ENCODE results near the gene WDR4. TPM values are rescaled to one million over a fixed set of nuclear protein-coding genes. Genes with fewer than 3 reads are reported as not detected.
A peak's percentile ranks its signal among the peaks of the same experiment; 100 is the strongest.
"Not testable (repeated sequence)": the region's sequence is repeated elsewhere in the genome, so short reads cannot be mapped to it uniquely, and the experiment has no call there.

Gene WDR4
- total RNA-seq, 1 experiment from 2014 or later, result 21.8 TPM

GRCh38 chr21:42833859-42834725 lies 45.2 kb downstream of the WDR4 start:
- Histone ChIP-seq H3K27ac (no peak overlapping the region), H3K36me3 (0 out of 2 replicates have a peak, but pooled peaks cover 3% of the 10 kb centered on the region), H3K9me3 (replicated peaks) (no peaks in the 10 kb centered on the region), H3K4me3 (no peak overlapping the region), H3K4me1 (no peaks in the 10 kb centered on the region), H3K27me3 (no peaks in the 10 kb centered on the region)
- no peak for DNase-seq

GRCh38 chr21:42833439-42833815 lies 45.9 kb downstream of the WDR4 start:
- no peak overlapping the region for H3K27ac ChIP-seq

GRCh38 chr21:42832321-42832630 lies 47.1 kb downstream of the WDR4 start:
- not testable (repeated sequence) for H3K4me1 ChIP-seq; H3K27ac ChIP-seq; H3K9me3 ChIP-seq (replicated peaks); H3K27me3 ChIP-seq; H3K4me3 ChIP-seq; H3K36me3 ChIP-seq; DNase-seq

More at GRCh38 chr21:42833439-42833815, 45.9 kb downstream of the WDR4 start:
- Histone ChIP-seq H3K36me3 (no peaks in the 10 kb centered on the region), H3K9me3 (replicated peaks) (no peaks in the 10 kb centered on the region), H3K4me3 (no peak overlapping the region), H3K27me3 (no peaks in the 10 kb centered on the region), H3K4me1 (no peaks in the 10 kb centered on the region)
- DNase-seq, result no peak

GRCh38 chr21:42830456-42831455 lies 48.6 kb downstream of the WDR4 start:
- no peak overlapping the region for H3K27ac ChIP-seq
- H3K27me3 ChIP-seq, result no peaks in the 10 kb centered on the region
- no peaks in the 10 kb centered on the region for H3K36me3 ChIP-seq
- DNase-seq, result no peak
- no peak overlapping the region for H3K4me3 ChIP-seq
- H3K4me1 ChIP-seq, result no peaks in the 10 kb centered on the region
- H3K9me3 ChIP-seq (replicated peaks), result no peaks in the 10 kb centered on the region; the same call in 1 of the 2 replicates

- H3K36me3 ChIP-seq, result no peaks in the 10 kb centered on the region
- H3K27me3 ChIP-seq, result no peaks in the 10 kb centered on the region
- H3K9me3 ChIP-seq (replicated peaks), result no peaks in the 10 kb centered on the region; the same call in 1 of the 2 replicates
- no peaks in the 10 kb centered on the region for H3K4me1 ChIP-seq
- H3K27ac ChIP-seq, result no peak overlapping the region
- no peak for DNase-seq
- no peak overlapping the region for H3K4me3 ChIP-seq
These were observed 49.4 kb downstream of the WDR4 start for GRCh38 chr21:42829954-42830353.

- no peak for DNase-seq
- H3K27me3 ChIP-seq, result no peaks in the 10 kb centered on the region
These were observed 49.9 kb downstream of the WDR4 start for GRCh38 chr21:42829417-42829816.

GRCh38 chr21:42827588-42827987 lies 51.8 kb downstream of the WDR4 start:
- H3K27ac ChIP-seq, result no peak overlapping the region
- no peaks in the 10 kb centered on the region for H3K4me1 ChIP-seq
- H3K9me3 ChIP-seq (replicated peaks), result no peaks in the 10 kb centered on the region; the same call in 1 of the 2 replicates
- no peaks in the 10 kb centered on the region for H3K27me3 ChIP-seq
- no peaks in the 10 kb centered on the region for H3K36me3 ChIP-seq
- H3K4me3 ChIP-seq, result no peak overlapping the region
- DNase-seq, result no peak

More at GRCh38 chr21:42829417-42829816, 49.9 kb downstream of the WDR4 start:
- H3K9me3 ChIP-seq (replicated peaks), result no peaks in the 10 kb centered on the region; the same call in 1 of the 2 replicates
- H3K4me3 ChIP-seq, result no peak overlapping the region
- no peak overlapping the region for H3K27ac ChIP-seq
- no peaks in the 10 kb centered on the region for H3K36me3 ChIP-seq
- no peaks in the 10 kb centered on the region for H3K4me1 ChIP-seq

GRCh38 chr21:42820616-42821465 lies 58.5 kb downstream of the WDR4 start:
- Histone ChIP-seq H3K4me3 (no peak overlapping the region), H3K9me3 (replicated peaks) (no peaks in the 10 kb centered on the region; the same call in 1 of the 2 replicates), H3K27me3 (no peaks in the 10 kb centered on the region), H3K27ac (no peak overlapping the region), H3K36me3 (no peaks in the 10 kb centered on the region), H3K4me1 (no peaks in the 10 kb centered on the region)
- no peak for DNase-seq

- DNase-seq, result no peak
- Histone ChIP-seq H3K27ac (no peak overlapping the region), H3K36me3 (no peaks in the 10 kb centered on the region), H3K9me3 (replicated peaks) (peaks cover 3% of the 10 kb centered on the region), H3K4me1 (no peaks in the 10 kb centered on the region), H3K4me3 (no peak overlapping the region), H3K27me3 (no peaks in the 10 kb centered on the region)
These were observed 59.3 kb downstream of the WDR4 start for GRCh38 chr21:42819861-42820615.

GRCh38 chr21:42818328-42818749 lies 61.0 kb downstream of the WDR4 start:
- Histone ChIP-seq H3K4me3 (no peak overlapping the region), H3K36me3 (no peaks in the 10 kb centered on the region), H3K4me1 (no peaks in the 10 kb centered on the region), H3K27me3 (no peaks in the 10 kb centered on the region), H3K27ac (no peak overlapping the region), H3K9me3 (replicated peaks) (peaks cover 7% of the 10 kb centered on the region)
- DNase-seq, result peak; percentile 54 to 72

GRCh38 chr21:42815217-42815616 lies 64.1 kb downstream of the WDR4 start:
- DNase-seq, result no peak
- Histone ChIP-seq H3K4me1 (no peaks in the 10 kb centered on the region), H3K36me3 (no peaks in the 10 kb centered on the region), H3K4me3 (no peak overlapping the region), H3K27me3 (no peaks in the 10 kb centered on the region), H3K27ac (no peak overlapping the region), H3K9me3 (replicated peaks) (peaks cover 7% of the 10 kb centered on the region)

- not testable (repeated sequence) for H3K27me3 ChIP-seq; H3K9me3 ChIP-seq (replicated peaks); DNase-seq; H3K27ac ChIP-seq; H3K4me3 ChIP-seq; H3K4me1 ChIP-seq; H3K36me3 ChIP-seq
These were observed 66.7 kb downstream of the WDR4 start for GRCh38 chr21:42812528-42813241.

GRCh38 chr21:42811960-42812359 lies 67.4 kb downstream of the WDR4 start:
- H3K4me3 ChIP-seq, result no peak overlapping the region
- no peaks in the 10 kb centered on the region for H3K4me1 ChIP-seq
- no peaks in the 10 kb centered on the region for H3K27me3 ChIP-seq
- peaks cover 7% of the 10 kb centered on the region for H3K9me3 ChIP-seq (replicated peaks)
- H3K36me3 ChIP-seq, result no peaks in the 10 kb centered on the region
- DNase-seq, result no peak
- H3K27ac ChIP-seq, result no peak overlapping the region
